WTC11 (cell line): ENCODE measurements around the gene GADD45GIP1. TPM values are rescaled to one million over a fixed set of nuclear protein-coding genes. Genes with fewer than 3 reads are reported as not detected.

Experiments used
- ATAC-seq: fragments of 200-7000 bp; cut with Tn5 transposase; 2 replicates; pipeline ENCODE4 v1.10.0; 2021; ENCODE audit warnings: mild to moderate bottlenecking, moderate library complexity
- CTCF ChIA-PET: fragments of 300-600 bp; sonication (Branson Sonifier 250); formaldehyde crosslinking; loops from one replicate; lab custom pipeline; 2021; ENCODE audit warnings: antibody characterized with exemption; lab: Charles Lee
- POLR2A ChIA-PET: fragments of 350-600 bp; sonication (Branson Sonifier 250); formaldehyde crosslinking; loops from one replicate; lab custom pipeline; 2021; ENCODE audit warnings: antibody characterized with exemption; lab: Charles Lee
- DNase-seq: peaks from one replicate; pipeline ENCODE4 v3.0.0; 2021; ENCODE audit warnings: low spot score
- H3K27ac Mint-ChIP-seq: 2 replicates; pipeline ENCODE4 v1.8.0; 2021; ENCODE audit warnings: mixed read lengths
- H3K27me3 Mint-ChIP-seq: 2 replicates; pipeline ENCODE4 v1.8.0; 2021; ENCODE audit warnings: low read depth, mild to moderate bottlenecking, moderate library complexity, mixed read lengths
- H3K36me3 Mint-ChIP-seq: 2 replicates; pipeline ENCODE4 v1.8.0; 2021; ENCODE audit warnings: mixed read lengths
- H3K4me1 Mint-ChIP-seq: 2 replicates; pipeline ENCODE4 v1.8.0; 2022; ENCODE audit warnings: mixed read lengths
- H3K4me3 Mint-ChIP-seq: 2 replicates; pipeline ENCODE4 v1.8.0; 2021; ENCODE audit warnings: mild to moderate bottlenecking, moderate library complexity, mixed read lengths
- H3K9me3 Mint-ChIP-seq: 2 replicates; pipeline ENCODE4 v1.8.0; 2021; ENCODE audit warnings: mixed read lengths
- CREB1 ChIP-seq: sonication (generic); formaldehyde crosslinking; IDR thresholded peaks from 2 replicates; pipeline ENCODE4 v1.8.0; 2023; ENCODE audit warnings: mild to moderate bottlenecking, missing genetic modification reagents
- EMX1 ChIP-seq: fragments of 250-450 bp; sonication (Bioruptor Pico); IDR thresholded peaks from 2 replicates; pipeline ENCODE4 v1.8.0; 2021; ENCODE audit warnings: mild to moderate bottlenecking
- FOXJ3 ChIP-seq: sonication (generic); formaldehyde crosslinking; IDR thresholded peaks from 2 replicates; pipeline ENCODE4 v1.9.0; 2021; ENCODE audit warnings: missing genetic modification reagents, mild to moderate bottlenecking, borderline replicate concordance
- FOXK1 ChIP-seq: sonication (generic); formaldehyde crosslinking; IDR thresholded peaks from 2 replicates; pipeline ENCODE4 v1.8.0; 2022; ENCODE audit warnings: mild to moderate bottlenecking, moderate library complexity, missing genetic modification reagents
- IRF2 ChIP-seq: sonication (generic); formaldehyde crosslinking; IDR thresholded peaks from 2 replicates; pipeline ENCODE4 v1.8.0; 2022; ENCODE audit warnings: low read depth, missing genetic modification reagents, borderline replicate concordance
- JAZF1 ChIP-seq: fragments of 250-450 bp; sonication (Bioruptor Pico); IDR thresholded peaks from 2 replicates; pipeline ENCODE4 v1.9.0; 2021; ENCODE audit warnings: moderate library complexity, mild to moderate bottlenecking, inconsistent platforms
- PRRX2 ChIP-seq: fragments of 250-450 bp; sonication (Bioruptor Pico); IDR thresholded peaks from 2 replicates; pipeline ENCODE4 v1.8.0; 2021; ENCODE audit warnings: mild to moderate bottlenecking
- RORB ChIP-seq: fragments of 250-450 bp; sonication (Bioruptor Pico); IDR thresholded peaks from 2 replicates; pipeline ENCODE4 v1.9.0; 2021; ENCODE audit warnings: mild to moderate bottlenecking
- SP1 ChIP-seq: sonication (generic); formaldehyde crosslinking; conservative IDR thresholded peaks from 2 replicates; pipeline ENCODE4 v1.8.1; 2022; ENCODE audit warnings: missing genetic modification reagents
- TCF7 ChIP-seq: sonication (generic); formaldehyde crosslinking; IDR thresholded peaks from 2 replicates; pipeline ENCODE4 v1.8.0; 2022; ENCODE audit warnings: mild to moderate bottlenecking, low read depth, missing genetic modification reagents, moderate library complexity
- TP53 ChIP-seq: sonication (generic); formaldehyde crosslinking; IDR thresholded peaks from 2 replicates; pipeline ENCODE4 v1.8.1; 2023; ENCODE audit warnings: mild to moderate bottlenecking, missing genetic modification reagents
- total RNA-seq: library from RNA; stranded (reverse); gene quantifications from 3 replicates; pipeline ENCODE4 v1.2.3, GENCODE V29; 2021
- TF ChIP-seq, protein P1 (sequence below): sonication (generic); formaldehyde crosslinking; IDR thresholded peaks from 2 replicates; pipeline ENCODE4 v1.8.1; 2023; ENCODE audit warnings: mild to moderate bottlenecking, missing genetic modification reagents, borderline replicate concordance
- TF ChIP-seq, protein P2 (sequence below): sonication (generic); formaldehyde crosslinking; IDR thresholded peaks from 2 replicates; pipeline ENCODE4 v1.8.1; 2023; ENCODE audit warnings: mild to moderate bottlenecking, missing genetic modification reagents, moderate library complexity
- TF ChIP-seq, protein P3 (sequence below): fragments of 250-450 bp; sonication (Bioruptor Pico); conservative IDR thresholded peaks from 2 replicates; pipeline ENCODE4 v1.9.0; 2021; ENCODE audit warnings: mild to moderate bottlenecking
- TF ChIP-seq, protein P4 (sequence below): fragments of 200-600 bp; IDR thresholded peaks from 2 replicates; pipeline ENCODE4 v1.8.0; 2022; ENCODE audit warnings: antibody characterized with exemption
- TF ChIP-seq, protein P5 (sequence below): fragments of 250-450 bp; sonication (Bioruptor Pico); IDR thresholded peaks from 2 replicates; pipeline ENCODE4 v1.9.0; 2021; ENCODE audit warnings: moderate library complexity, mild to moderate bottlenecking, inconsistent platforms, borderline replicate concordance
- TF ChIP-seq, protein P6 (sequence below): sonication (generic); formaldehyde crosslinking; IDR thresholded peaks from 2 replicates; pipeline ENCODE4 v1.8.0; 2023; ENCODE audit warnings: mild to moderate bottlenecking, missing genetic modification reagents

The GADD45GIP1 gene
- total RNA-seq, 1 experiment from 2014 or later, result 54.4 TPM

DNA sequence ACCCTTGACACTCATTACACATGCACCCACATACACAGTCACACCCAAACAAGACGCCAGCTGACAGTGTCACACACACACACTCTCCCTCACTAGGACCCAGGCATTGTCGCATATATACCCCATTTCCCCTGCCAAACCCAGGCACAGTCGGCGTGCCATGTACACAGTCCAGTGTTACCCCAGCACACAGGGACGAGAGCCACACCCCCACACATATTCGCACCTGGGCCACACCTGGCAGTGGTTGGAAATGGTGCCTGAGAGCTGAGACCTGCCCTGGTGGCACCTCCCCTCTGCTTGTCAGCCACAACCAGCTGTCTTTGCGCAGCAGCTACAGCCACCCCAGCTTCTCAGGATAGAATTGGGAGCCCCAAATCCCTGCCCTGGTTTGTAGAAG, 47.2 kb upstream of the GADD45GIP1 start (continued):
- TF ChIP-seq FOXJ3 (CRISPR knock-in tag), result no peak

DNA sequence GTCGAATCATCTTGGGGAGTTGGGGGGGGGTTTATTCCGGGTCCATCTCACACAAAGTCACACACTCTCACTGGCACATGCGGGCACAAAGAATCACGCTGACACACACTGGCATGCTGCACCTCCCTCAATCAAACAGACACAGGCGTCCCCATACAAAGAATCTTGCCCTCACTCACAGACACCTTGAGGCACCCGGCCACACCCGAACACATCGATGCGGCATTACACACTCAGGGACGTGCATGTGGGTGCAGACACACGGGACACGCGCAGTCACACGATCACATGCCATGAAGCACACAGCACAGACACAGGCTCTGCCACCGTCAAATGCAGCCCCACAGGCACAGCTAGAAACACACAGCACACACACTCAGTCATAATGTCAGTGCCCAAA, 46.1 kb upstream of the GADD45GIP1 start:
- no peak for TF ChIP-seq PRRX2 (CRISPR knock-in tag)
- TF ChIP-seq RORB, result no peak
- TF ChIP-seq CREB1 (CRISPR knock-in tag), result no peak
- no peak for TF ChIP-seq SP1 (CRISPR knock-in tag)
- TF ChIP-seq, protein P1, sequence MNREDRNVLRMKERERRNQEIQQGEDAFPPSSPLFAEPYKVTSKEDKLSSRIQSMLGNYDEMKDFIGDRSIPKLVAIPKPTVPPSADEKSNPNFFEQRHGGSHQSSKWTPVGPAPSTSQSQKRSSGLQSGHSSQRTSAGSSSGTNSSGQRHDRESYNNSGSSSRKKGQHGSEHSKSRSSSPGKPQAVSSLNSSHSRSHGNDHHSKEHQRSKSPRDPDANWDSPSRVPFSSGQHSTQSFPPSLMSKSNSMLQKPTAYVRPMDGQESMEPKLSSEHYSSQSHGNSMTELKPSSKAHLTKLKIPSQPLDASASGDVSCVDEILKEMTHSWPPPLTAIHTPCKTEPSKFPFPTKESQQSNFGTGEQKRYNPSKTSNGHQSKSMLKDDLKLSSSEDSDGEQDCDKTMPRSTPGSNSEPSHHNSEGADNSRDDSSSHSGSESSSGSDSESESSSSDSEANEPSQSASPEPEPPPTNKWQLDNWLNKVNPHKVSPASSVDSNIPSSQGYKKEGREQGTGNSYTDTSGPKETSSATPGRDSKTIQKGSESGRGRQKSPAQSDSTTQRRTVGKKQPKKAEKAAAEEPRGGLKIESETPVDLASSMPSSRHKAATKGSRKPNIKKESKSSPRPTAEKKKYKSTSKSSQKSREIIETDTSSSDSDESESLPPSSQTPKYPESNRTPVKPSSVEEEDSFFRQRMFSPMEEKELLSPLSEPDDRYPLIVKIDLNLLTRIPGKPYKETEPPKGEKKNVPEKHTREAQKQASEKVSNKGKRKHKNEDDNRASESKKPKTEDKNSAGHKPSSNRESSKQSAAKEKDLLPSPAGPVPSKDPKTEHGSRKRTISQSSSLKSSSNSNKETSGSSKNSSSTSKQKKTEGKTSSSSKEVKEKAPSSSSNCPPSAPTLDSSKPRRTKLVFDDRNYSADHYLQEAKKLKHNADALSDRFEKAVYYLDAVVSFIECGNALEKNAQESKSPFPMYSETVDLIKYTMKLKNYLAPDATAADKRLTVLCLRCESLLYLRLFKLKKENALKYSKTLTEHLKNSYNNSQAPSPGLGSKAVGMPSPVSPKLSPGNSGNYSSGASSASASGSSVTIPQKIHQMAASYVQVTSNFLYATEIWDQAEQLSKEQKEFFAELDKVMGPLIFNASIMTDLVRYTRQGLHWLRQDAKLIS, result no peak
- TF ChIP-seq, protein P2, sequence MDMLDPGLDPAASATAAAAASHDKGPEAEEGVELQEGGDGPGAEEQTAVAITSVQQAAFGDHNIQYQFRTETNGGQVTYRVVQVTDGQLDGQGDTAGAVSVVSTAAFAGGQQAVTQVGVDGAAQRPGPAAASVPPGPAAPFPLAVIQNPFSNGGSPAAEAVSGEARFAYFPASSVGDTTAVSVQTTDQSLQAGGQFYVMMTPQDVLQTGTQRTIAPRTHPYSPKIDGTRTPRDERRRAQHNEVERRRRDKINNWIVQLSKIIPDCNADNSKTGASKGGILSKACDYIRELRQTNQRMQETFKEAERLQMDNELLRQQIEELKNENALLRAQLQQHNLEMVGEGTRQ, result no peak
- TF ChIP-seq EMX1 (CRISPR knock-in tag), result no peak
- TF ChIP-seq TCF7 (CRISPR knock-in tag), result no peak
- no peak for TF ChIP-seq JAZF1 (CRISPR knock-in tag)
- TF ChIP-seq TP53 (CRISPR knock-in tag), result no peak
- TF ChIP-seq, all 79 proteins: peak for 0
- Mint-ChIP-seq H3K4me1 (no peaks in the 10 kb centered on the region), H3K36me3 (no peaks in the 10 kb centered on the region), H3K9me3 (no peaks in the 10 kb centered on the region), H3K4me3 (no peak overlapping the region), H3K27ac (no peak overlapping the region), H3K27me3 (peaks cover 88% of the 10 kb centered on the region)
- ATAC-seq (no peak), DNase-seq (no peak)
- ChIA-PET POLR2A (no interaction called here), CTCF (interaction anchor here (1.6 to 4.5 kb wide), 5 partner anchors 26 to 91 kb away, joined by 7 to 33 read pairs (median 11); no protein-coding TSS in a partner anchor)

DNA sequence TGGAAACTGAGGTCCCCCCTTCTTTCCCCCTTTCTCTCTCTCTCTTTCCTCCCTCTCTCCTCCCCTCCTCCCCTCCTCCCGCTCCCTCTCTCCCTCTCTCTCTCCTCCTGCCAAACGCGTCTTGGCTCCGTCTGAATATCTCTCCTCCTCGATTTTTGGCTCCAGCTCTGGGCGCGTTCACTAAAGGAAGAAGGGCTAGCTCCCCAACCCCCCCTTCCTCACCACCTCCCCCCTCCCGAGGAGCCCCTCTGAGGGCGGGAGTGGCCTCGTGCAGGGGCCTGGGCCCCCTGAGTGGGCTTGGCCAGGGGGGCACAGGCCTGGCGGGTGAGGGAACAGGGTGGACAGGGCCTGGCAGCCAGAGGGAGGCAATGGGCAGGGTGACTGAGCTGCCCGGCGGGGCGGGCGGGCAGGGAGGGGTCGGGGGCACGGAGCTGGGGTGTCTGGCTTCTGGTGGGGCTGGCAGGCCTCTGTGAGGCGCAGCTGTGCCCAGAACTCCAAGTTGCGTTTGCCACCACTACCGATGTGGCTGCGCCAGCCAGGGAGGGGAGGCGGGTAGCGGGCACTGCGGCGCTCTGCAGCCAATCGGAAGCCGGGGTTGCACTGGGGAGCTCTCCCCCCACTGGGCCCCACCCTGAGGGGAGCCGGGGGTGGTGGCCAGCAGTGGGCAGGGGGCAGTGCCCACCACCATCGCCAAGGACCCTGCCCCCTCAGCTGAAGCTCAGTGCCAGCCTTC, 45.3 kb upstream of the GADD45GIP1 start:
- Mint-ChIP-seq H3K36me3 (no peaks in the 10 kb centered on the region), H3K4me1 (no peaks in the 10 kb centered on the region), H3K9me3 (no peaks in the 10 kb centered on the region), H3K4me3 (no peak overlapping the region), H3K27me3 (peaks cover 88% of the 10 kb centered on the region), H3K27ac (no peak overlapping the region)
- POLR2A ChIA-PET, result no interaction called here
- DNase-seq (no peak), ATAC-seq (no peak)
- CTCF ChIA-PET, result interaction anchor here (0.7 to 4.5 kb wide), 6 partner anchors 11 to 91 kb away, joined by 3 to 33 read pairs (median 8); no protein-coding TSS in a partner anchor
- TF ChIP-seq, protein P3, sequence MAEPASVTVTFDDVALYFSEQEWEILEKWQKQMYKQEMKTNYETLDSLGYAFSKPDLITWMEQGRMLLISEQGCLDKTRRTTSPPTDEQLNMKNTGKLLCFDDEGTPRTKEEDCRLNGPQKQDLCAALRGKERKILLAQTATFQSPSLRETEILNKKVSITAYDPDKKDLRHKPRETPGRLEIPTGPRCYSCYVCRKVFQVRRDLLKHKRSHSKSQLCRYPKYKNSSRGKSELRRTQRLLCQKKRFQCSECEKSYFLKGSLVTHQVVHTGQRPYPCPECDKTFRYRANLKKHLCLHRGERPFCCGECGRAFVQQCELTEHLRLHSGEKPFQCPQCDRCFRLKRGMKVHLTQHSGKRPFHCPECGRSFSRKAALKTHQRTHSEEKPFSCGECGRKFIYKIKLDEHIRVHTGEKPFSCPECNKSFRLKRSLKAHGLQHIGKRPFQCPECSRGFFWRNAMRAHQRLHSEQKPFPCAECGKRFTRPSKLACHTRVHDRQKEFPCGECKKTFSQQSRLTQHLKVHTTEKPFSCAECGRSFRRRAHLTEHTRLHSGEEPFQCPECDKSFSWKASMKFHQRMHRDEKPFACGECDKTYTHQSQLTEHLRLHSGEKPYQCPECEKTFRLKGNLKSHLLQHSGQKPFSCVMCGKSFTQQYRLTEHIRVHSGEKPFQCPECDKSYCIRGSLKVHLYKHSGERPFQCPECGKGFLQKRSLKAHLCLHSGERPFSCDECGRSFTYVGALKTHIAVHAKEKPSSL (CRISPR knock-in tag), result no peak
- TF ChIP-seq, protein P4, sequence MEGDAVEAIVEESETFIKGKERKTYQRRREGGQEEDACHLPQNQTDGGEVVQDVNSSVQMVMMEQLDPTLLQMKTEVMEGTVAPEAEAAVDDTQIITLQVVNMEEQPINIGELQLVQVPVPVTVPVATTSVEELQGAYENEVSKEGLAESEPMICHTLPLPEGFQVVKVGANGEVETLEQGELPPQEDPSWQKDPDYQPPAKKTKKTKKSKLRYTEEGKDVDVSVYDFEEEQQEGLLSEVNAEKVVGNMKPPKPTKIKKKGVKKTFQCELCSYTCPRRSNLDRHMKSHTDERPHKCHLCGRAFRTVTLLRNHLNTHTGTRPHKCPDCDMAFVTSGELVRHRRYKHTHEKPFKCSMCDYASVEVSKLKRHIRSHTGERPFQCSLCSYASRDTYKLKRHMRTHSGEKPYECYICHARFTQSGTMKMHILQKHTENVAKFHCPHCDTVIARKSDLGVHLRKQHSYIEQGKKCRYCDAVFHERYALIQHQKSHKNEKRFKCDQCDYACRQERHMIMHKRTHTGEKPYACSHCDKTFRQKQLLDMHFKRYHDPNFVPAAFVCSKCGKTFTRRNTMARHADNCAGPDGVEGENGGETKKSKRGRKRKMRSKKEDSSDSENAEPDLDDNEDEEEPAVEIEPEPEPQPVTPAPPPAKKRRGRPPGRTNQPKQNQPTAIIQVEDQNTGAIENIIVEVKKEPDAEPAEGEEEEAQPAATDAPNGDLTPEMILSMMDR, result no peak
- TF ChIP-seq, protein P5, sequence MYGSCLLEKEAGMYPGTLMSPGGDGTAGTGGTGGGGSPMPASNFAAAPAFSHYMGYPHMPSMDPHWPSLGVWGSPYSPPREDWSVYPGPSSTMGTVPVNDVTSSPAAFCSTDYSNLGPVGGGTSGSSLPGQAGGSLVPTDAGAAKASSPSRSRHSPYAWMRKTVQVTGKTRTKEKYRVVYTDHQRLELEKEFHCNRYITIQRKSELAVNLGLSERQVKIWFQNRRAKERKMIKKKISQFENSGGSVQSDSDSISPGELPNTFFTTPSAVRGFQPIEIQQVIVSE (CRISPR knock-in tag), result no peak
- TF ChIP-seq, protein P6, sequence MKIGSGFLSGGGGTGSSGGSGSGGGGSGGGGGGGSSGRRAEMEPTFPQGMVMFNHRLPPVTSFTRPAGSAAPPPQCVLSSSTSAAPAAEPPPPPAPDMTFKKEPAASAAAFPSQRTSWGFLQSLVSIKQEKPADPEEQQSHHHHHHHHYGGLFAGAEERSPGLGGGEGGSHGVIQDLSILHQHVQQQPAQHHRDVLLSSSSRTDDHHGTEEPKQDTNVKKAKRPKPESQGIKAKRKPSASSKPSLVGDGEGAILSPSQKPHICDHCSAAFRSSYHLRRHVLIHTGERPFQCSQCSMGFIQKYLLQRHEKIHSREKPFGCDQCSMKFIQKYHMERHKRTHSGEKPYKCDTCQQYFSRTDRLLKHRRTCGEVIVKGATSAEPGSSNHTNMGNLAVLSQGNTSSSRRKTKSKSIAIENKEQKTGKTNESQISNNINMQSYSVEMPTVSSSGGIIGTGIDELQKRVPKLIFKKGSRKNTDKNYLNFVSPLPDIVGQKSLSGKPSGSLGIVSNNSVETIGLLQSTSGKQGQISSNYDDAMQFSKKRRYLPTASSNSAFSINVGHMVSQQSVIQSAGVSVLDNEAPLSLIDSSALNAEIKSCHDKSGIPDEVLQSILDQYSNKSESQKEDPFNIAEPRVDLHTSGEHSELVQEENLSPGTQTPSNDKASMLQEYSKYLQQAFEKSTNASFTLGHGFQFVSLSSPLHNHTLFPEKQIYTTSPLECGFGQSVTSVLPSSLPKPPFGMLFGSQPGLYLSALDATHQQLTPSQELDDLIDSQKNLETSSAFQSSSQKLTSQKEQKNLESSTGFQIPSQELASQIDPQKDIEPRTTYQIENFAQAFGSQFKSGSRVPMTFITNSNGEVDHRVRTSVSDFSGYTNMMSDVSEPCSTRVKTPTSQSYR (CRISPR knock-in tag), result no peak
- TF ChIP-seq FOXK1 (no peak), IRF2 (CRISPR knock-in tag) (no peak), JAZF1 (CRISPR knock-in tag) (no peak)
